ENCODE measurements around the gene IFT122.

The IFT122 gene

GRCh38 chr3:129416415-129416814 lies 23.6 kb upstream of the IFT122 start:
- DNase-seq (ENCODE audit: low spot score), result no peak

- DNase-seq (ENCODE audit: low spot score), result no peak
These were observed 22.7 kb upstream of the IFT122 start for GRCh38 chr3:129417326-129417725.

DNA sequence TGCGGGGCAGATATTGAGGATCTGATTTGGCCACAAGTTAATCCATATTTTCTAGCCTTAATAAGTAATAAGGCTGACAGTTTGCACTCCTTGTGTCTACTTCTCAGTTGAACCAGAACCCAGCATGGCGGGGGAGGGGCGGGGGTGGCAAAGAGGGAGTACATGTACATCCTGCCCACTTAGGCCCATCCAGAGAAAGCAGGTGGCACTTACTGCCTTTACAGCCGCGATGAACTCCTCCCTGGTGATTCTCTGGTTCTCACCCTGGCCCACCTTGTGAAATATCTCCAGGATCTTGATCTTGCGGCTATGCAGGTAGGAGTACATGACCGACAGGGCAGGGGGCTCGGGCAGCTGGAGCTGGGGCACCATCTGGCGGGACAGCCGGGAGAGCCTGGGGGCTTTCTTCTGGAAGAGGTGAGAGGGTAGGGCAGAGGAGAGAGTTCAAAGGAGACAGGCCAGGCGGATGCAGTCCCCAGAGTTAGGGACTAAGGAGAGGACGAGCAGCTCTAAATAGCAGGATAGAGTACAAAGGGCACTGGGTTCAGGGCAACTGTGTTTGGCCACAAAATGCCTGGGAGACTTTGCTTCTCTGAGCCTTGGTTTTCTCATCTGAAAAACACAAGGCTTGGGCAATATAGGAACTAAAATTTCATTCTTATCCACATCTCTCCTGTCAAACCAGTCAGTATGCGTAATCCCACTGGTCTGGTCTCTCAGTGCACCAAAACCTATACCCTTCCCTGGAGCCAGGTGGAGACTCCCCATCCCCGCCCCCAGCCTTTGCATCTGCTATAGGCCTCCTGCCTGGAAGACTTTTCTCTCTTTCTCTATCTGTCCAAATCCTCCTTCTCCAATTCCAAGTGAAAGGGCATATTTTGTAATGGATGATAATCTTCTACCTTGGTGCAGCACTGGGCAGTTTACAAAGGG lies 21.7 kb upstream of the IFT122 start:
- DNase-seq (ENCODE audit: low spot score), result peak; percentile 36

DNA sequence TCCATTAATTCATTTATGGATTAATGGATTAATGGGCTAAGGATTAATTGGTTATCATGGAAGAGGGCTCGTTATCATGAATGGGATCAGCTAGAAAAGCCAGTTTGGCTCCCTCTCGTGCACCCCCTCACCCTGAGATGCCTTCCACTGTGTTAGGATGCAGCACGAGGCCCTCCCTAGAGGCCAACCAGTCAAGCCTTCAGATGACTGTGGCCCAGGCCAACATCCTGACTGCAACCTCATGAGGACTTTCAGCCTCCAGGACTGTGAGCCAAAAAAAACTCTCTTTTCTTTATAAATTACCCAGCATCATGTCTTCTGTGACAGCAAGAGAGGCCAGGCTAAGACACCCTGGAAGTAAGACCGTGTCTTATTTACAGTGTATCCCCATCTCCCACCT lies 20.5 kb upstream of the IFT122 start:
- DNase-seq (ENCODE audit: low spot score), result no peak

GRCh38 chr3:129421236-129421883 lies 18.7 kb upstream of the IFT122 start:
- no peak for DNase-seq (ENCODE audit: low spot score)

GRCh38 chr3:129421988-129422745 lies 17.9 kb upstream of the IFT122 start:
- DNase-seq (ENCODE audit: low spot score), result no peak

- DNase-seq (ENCODE audit: low spot score), result no peak
These were observed 17.1 kb upstream of the IFT122 start for GRCh38 chr3:129422897-129423296.

- no peak for DNase-seq (ENCODE audit: low spot score)
These were observed 15.7 kb upstream of the IFT122 start for GRCh38 chr3:129424185-129424841.

GRCh38 chr3:129425213-129425612 lies 14.8 kb upstream of the IFT122 start:
- no peak for DNase-seq (ENCODE audit: low spot score)

GRCh38 chr3:129425619-129426018 lies 14.4 kb upstream of the IFT122 start:
- DNase-seq (ENCODE audit: low spot score), result no peak

DNA sequence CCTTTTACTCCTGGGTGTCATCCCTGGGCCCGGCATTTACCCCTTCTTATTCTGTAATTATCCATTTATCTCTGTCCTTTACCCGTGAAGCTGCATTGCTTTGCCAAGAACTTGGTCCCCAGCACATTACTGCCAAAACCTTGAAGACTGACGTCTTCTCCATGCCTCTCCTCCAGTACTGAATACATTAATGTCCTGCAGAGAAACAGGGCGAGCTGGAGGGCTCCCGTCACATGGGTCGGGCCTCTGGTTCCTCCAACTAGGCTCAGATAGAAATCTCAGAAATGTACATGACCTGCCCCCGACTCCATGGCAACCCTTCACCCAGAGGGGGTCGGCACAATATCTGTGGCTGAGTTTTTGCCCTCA lies 12.0 kb upstream of the IFT122 start:
- no peak for DNase-seq (ENCODE audit: low spot score)

GRCh38 chr3:129428376-129429079 lies 11.5 kb upstream of the IFT122 start, which contains the start of gene EFCAB12:
EFCAB12 (minus strand) TSS chr3:129428636; CDS start chr3:129428488, 148 bp downstream.
- DNase-seq (ENCODE audit: low spot score), result peak; percentile 83

GRCh38 chr3:129429080-129429451 lies 11.0 kb upstream of the IFT122 start:
- DNase-seq (ENCODE audit: low spot score), result no peak

DNA sequence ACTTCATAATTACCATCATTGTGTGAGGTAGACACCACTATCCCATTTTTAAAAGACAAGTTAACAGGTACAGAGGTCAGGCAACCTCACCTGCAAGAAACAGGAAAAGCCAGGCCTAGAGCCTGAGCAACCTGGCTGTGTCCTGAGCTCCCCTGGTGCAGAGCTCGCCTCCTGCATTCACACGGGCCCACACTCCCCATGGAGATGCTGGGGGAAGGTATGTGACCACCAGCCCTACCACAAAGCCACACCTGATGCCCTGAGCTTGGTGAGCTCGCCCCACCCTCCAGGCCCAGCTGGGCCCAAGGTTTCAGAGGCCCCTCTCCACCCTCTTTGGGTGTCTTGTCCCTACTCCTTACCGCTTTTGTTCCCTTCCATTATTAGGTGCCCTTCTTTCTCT lies 10.4 kb upstream of the IFT122 start:
- DNase-seq (ENCODE audit: low spot score), result no peak

- DNase-seq (ENCODE audit: low spot score), result no peak
These were observed 8.0 kb upstream of the IFT122 start for GRCh38 chr3:129432036-129432435.

DNA sequence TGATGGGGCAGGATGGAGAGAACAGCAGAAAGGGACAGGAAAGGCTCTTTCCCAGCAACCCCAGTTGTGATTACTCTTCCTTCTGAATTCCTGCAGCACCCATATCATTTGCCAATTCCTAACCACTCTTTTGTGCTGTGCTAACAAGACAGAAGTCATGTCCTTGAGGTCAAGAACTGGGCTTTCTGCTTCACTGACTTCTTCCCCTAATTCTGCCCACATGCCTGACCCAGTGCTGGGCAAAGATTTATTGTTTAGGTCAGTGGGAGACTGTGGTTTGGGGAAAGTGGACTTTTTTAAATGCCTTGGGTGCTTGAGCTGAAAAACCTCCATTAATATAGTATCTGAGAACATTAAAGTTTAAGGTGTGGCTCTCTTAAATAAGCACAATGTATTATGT lies 7.4 kb upstream of the IFT122 start:
- DNase-seq (ENCODE audit: low spot score), result no peak

- DNase-seq (ENCODE audit: low spot score), result no peak
These were observed 6.5 kb upstream of the IFT122 start for GRCh38 chr3:129433565-129433964.

GRCh38 chr3:129434140-129434539 lies 5.9 kb upstream of the IFT122 start:
- DNase-seq (ENCODE audit: low spot score), result no peak

- no peak for DNase-seq (ENCODE audit: low spot score)
These were observed 4.7 kb upstream of the IFT122 start for GRCh38 chr3:129435367-129435766.

DNA sequence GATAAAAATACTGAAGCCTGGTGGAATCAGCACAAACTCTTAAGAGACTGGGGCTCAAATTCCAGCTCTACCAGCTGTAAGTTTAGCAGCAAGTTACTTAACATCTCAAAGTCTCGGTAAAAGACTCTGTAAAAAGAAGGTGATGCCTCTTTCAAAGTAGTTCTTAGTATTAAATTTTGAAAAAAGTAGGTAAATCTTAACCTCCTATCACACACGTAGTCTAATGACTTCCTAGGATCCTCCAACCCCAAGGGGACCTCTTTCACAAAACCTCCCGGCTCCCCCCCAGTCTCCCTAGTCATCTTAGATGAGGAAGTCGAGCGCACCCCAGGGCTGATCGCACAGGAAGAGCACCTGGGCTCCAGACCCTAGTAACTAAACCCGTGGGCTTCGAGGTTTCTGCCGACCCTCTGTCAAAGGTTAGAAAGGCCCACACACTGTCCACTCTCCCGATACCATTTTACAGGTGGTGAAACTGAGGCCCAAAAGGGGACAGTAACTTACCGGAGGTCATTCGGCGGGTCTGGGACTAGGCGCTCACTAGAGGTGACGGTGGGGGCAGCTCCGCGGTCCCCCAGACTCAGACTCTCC lies 703 bp upstream of the IFT122 start:
- DNase-seq (ENCODE audit: low spot score), result no peak

DNA sequence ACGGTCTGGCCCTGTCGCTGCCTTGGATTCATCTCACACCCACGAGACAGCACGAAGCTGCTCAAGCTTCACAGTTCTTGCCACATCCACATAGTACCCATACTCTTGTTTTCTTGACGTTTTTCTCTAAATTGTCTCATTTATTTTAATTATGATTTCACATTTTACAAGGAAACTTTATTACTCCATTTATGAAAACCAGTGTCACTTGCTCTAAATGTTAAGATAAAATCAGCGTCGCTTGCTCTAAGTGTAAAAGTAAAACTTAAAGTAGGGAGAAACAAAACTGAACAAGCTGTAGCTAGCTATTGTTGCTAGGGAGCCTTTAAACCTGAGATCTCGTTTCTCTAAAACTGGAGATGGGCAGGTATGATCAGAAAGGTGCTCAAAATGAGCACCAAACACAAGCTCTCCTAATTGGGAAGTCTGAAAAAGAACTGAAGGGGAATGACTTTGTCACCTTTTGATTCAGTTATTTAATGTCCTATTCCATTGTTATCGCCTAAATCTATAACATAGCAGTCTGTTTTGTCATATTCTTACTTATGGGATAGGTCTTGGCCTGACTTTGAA lies 680 bp downstream of the IFT122 start:
- no peak for DNase-seq (ENCODE audit: low spot score)

All from HuH-7.5 (cell line).